Activated CD8-positive, alpha-beta memory T cell treated with anti-CD3 and anti-CD28 coated beads, Interleukin-2, amount 50 U/mL, for 1 hour (primary cell): ENCODE results near the gene SULT1A1.
"Not testable (repeated sequence)": the region's sequence is repeated elsewhere in the genome, so short reads cannot be mapped to it uniquely, and the experiment has no call there.

Source experiments
- DNase-seq: peaks from one replicate; pipeline ENCODE4 v3.0.0-alpha.2; 2020; ENCODE audit errors: extremely low read depth

SULT1A1 gene

GRCh38 chr16:28608867-28609596, 812 bp downstream of the SULT1A1 start:
- not testable (repeated sequence) for DNase-seq

DNA sequence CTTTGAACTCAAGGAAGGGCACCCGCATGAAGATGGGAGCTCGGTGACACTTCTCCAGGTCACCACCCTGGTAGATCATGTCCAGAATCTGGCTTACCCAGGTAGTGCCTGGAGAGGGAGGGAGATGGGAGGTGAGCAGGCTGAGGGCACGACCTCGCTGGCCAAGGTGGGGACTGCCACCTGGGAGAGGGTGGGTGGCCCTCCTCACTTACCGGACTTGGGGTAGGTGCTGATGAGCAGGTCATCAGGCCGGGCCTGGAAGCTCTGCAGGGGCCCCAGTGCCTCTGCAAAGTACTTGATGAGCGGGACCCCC, 1.4 kb downstream of the SULT1A1 start:
- not testable (repeated sequence) for DNase-seq

- DNase-seq = not testable (repeated sequence)
These were observed 2.0 kb downstream of the SULT1A1 start for GRCh38 chr16:28607681-28608495.

GRCh38 chr16:28607116-28607623, 2.7 kb downstream of the SULT1A1 start:
- DNase-seq = no peak

DNA sequence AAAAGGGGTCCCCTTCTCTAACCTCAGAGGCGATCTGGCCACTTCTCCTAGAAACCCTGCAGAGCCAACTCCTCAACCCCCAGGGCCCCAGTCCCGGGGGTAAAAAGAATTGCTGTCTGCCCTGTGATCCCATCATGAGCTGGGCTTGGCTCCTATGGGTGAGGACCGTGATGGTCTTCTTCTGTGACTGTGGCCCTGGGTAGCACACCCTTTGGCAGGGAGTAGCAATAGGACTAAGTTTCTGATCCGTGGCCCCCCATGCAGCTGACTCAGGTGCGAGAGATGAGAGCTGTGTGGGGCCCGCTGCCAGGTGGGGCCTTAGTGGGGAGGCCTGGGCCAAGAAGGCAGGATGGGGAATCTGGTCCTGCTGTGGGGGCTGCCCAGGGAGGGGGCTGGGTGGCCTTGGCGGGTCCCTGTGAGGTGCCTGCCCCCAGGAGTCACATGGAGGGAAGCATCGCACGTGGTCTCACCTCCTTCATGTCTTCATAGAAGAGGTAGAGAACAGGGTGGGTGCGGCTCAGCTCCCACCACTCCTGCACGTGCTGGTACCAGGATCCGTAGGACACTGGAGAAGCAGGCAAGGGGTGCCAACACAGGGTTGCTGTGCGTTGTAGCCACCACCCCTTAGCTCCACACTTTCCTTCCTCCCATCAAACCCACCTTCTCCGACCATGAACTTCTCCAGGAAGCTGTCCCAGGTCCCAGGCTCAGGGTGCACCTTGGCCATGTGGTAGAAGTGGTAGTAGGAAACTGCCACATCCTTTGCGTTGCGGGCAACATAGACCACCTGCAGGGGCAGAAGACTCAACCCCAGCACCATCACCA, 3.3 kb downstream of the SULT1A1 start:
- DNase-seq = no peak

DNA sequence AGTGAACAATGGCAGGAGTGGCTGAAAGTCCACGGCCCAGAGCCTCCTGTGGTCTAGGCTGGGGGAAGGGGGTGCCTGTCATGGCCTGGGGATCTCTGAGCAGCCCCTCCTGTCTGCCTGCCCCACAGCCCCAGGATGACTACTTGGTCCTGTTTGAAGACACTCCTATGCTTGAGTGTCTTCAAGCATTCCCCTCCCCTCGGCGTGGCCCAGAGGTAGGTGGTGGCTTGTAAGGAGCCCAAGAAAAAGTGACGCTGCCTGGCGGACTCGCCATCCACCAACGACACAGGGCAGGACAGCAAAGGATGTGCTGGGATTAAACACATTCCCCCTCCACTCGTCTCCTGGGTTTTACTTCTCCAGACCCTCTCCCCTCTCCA, 5.7 kb downstream of the SULT1A1 start:
- DNase-seq = no peak

- DNase-seq = no peak
These were observed 6.3 kb downstream of the SULT1A1 start for GRCh38 chr16:28603381-28604185.

GRCh38 chr16:28602529-28602928, 7.3 kb downstream of the SULT1A1 start:
- DNase-seq = no peak

- not testable (repeated sequence) for DNase-seq
These were observed 7.8 kb downstream of the SULT1A1 start for GRCh38 chr16:28602062-28602461.

DNA sequence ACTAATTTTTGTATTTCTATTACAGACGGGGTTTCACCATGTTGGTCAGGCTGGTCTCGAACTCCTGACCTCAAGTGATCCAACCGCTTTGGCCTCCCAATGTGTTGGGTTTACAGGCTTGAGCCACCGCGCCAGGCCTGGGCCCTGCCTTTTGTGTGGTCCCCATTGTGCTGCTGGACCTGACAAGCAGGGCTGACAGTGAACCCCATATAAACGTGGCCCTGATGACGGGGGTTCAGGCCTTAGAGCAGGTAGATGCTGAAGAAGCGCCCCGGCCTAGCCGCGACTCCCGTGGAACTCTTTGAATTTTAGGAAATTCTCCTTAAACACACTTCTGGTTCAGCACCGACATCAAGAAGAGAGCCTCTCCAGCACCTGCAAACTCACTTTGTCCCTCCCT, 8.3 kb downstream of the SULT1A1 start:
- not testable (repeated sequence) for DNase-seq

GRCh38 chr16:28600965-28601364, 8.9 kb downstream of the SULT1A1 start:
- DNase-seq = not testable (repeated sequence)

DNA sequence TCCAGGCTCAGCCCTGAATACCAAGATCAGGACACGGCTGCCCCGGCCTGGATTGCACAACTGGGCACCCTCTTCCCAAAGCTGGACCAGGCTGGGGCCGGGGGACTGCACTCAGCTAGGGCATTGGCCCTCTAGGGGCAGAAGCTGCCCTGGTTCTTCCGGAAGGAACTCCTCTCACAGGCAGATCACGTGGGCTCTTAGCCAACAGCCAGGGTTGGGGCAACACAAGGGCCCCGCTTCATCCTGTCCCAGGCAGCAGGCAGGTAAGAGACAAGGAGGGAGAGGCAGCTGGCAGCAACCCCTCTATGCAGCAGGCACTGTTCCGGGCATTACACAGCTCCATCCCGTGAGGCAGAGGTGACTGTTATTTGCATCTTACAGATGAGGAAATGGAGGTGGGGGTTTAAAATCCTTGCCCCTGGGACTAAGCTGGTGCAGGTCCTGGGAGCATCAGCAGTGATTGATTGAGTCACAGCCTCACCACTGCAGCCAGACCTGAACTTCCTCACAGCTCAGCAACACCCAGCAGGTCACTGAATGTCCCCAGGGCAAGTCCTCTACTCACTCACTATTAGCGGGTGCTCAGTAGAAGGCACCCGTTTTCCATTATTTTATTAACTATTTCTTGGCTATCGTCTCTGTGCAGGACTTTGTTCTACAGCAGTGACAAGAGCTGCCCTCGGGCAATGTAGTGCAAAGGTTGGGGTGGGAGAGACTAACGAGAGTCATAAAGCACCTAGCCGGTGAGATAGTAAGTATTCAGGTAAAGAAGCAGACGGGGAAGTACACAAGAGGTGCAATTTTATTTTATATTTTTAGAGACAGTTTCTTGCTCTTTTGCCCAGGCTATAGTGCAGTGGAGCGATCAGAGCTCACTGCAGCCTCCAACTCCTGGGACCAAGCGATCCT, 10.2 kb downstream of the SULT1A1 start:
- DNase-seq = not testable (repeated sequence)

GRCh38 chr16:28597692-28598261, 12.1 kb downstream of the SULT1A1 start:
- no peak for DNase-seq

DNA sequence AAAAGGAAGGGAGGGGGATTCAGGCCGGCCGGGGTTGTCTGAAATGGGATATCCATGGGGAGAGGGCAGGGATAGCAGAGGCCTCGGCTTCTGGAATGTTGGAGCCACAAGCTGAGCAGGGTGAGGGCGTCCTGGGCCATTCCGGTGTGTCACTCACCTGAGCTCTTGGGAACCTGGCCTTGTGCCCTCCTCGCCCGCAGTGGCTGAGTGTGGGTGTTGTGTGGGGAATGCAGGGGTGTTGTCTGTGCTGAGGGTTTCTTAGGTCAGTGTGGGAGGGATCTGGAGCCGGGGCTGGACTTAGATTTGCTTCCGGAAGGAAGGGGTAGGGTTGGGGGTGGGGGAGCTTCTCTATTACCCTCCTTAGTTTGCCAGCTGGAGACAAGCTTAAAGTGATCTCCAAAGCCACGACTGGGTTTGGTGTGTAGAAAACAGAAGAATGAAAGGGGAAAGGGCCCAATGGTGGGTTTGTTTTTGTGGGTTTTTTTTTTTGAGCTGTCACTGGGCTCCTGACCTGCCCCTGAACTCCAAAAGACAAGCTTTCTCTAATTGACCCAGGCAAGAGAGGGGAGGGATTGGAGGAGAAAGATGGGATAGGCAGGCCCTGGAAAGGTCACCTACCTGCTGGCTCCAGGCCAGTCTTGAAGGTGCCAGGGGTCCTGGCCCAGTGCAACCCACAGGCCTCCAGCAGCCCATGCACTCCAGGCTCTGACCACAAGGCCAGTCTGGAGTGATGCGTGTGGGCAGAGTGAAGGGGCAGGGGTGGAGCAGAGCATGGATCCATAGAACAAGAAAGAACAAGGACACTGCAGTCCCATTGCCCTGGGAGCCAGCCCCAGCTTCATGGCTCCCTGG, 12.8 kb downstream of the SULT1A1 start, which contains the start of gene SULT1A2:
Gene SULT1A2, minus strand, starts transcription at position 211 of the 852 bp plus-strand sequence. CDS start 1,120 bp downstream, outside the sequence.
- no peak for DNase-seq

GRCh38 chr16:28596115-28596630, 13.7 kb downstream of the SULT1A1 start:
- DNase-seq = no peak

DNA sequence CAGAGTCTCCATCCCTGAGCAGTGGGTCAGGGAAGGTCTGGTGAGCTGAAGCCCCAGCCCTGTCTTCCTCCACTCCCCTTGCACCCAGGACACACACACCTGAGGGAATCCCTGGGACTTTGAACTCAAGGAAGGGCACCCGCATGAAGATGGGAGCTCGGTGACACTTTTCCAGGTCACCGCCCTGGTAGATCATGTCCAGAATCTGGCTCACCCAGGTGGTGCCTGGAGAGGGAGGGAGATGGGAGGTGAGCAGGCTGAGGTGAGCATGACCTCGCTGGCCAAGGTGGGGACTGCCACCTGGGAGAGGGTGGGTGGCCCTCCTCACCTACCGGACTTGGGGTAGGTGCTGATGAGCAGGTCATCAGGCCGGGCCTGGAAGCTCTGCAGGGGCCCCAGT, 14.4 kb downstream of the SULT1A1 start:
- DNase-seq = not testable (repeated sequence)

- DNase-seq = no peak
These were observed 16.8 kb downstream of the SULT1A1 start for GRCh38 chr16:28592979-28593553.

GRCh38 chr16:28592511-28592910, 17.3 kb downstream of the SULT1A1 start:
- DNase-seq = no peak
